Left kidney (tissue), 8 donors: ENCODE results near the gene TOMM20. TPM values are rescaled to one million over a fixed set of nuclear protein-coding genes. Genes with fewer than 3 reads are reported as not detected.
"Not testable (repeated sequence)": the region's sequence is repeated elsewhere in the genome, so short reads cannot be mapped to it uniquely, and the experiment has no call there.

Experiments used
- DNase-seq: peaks from one replicate; pipeline ENCODE4 v3.0.0-alpha.2; 2013
- long read RNA-seq, 8 donors: transcript quantifications; one replicate each; lab custom pipeline, GENCODE V29; 2026
- polyA plus RNA-seq: library from polyadenylated mRNA; unstranded; fragments of 120-200 nt; gene quantifications from one replicate; pipeline ENCODE4 v1.2.1, GENCODE V29; 2013; ENCODE audit not compliant: insufficient read length

The TOMM20 gene
- polyA plus RNA-seq, result 236 TPM
- long read RNA-seq, donor 1, transcript TOMM20-201 (5 exons, 3,387 nt), result major isoform, 117 of 147 reads
- long read RNA-seq, donor 1, partial matches to known transcripts, result 28 of 147 reads
- long read RNA-seq, donor 1, other reads (novel, unspliced or antisense), result 0 of 147 reads
- long read RNA-seq, donor 2, transcript TOMM20-201 (5 exons, 3,387 nt), result major isoform, 108 of 116 reads
- long read RNA-seq, donor 2, partial matches to known transcripts, result 5 of 116 reads
- long read RNA-seq, donor 2, other reads (novel, unspliced or antisense), result 0 of 116 reads
- long read RNA-seq, donor 3, transcript TOMM20-201 (5 exons, 3,387 nt), result major isoform, 93 of 96 reads
- long read RNA-seq, donor 3, partial matches to known transcripts, result 0 of 96 reads
- long read RNA-seq, donor 3, other reads (novel, unspliced or antisense), result 0 of 96 reads
- long read RNA-seq, donor 4, transcript TOMM20-201 (5 exons, 3,387 nt), result major isoform, 12 of 13 reads
- long read RNA-seq, donor 4, partial matches to known transcripts, result 0 of 13 reads
- long read RNA-seq, donor 4, other reads (novel, unspliced or antisense), result 0 of 13 reads
- long read RNA-seq, donor 5, transcript TOMM20-201 (5 exons, 3,387 nt), result major isoform, 167 of 185 reads
- long read RNA-seq, donor 5, partial matches to known transcripts, result 9 of 185 reads
- long read RNA-seq, donor 5, other reads (novel, unspliced or antisense), result 5 of 185 reads
- long read RNA-seq, donor 6, transcript TOMM20-201 (5 exons, 3,387 nt), result major isoform, 133 of 156 reads
- long read RNA-seq, donor 6, partial matches to known transcripts, result 18 of 156 reads
- long read RNA-seq, donor 6, other reads (novel, unspliced or antisense), result 5 of 156 reads
- long read RNA-seq, donor 7, transcript TOMM20-201 (5 exons, 3,387 nt), result major isoform, 138 of 146 reads
- long read RNA-seq, donor 7, partial matches to known transcripts, result 5 of 146 reads
- long read RNA-seq, donor 7, other reads (novel, unspliced or antisense), result 0 of 146 reads
- long read RNA-seq, donor 8, transcript TOMM20-201 (5 exons, 3,387 nt), result major isoform, 42 of 43 reads
- long read RNA-seq, donor 8, partial matches to known transcripts, result 0 of 43 reads
- long read RNA-seq, donor 8, other reads (novel, unspliced or antisense), result 0 of 43 reads

DNA sequence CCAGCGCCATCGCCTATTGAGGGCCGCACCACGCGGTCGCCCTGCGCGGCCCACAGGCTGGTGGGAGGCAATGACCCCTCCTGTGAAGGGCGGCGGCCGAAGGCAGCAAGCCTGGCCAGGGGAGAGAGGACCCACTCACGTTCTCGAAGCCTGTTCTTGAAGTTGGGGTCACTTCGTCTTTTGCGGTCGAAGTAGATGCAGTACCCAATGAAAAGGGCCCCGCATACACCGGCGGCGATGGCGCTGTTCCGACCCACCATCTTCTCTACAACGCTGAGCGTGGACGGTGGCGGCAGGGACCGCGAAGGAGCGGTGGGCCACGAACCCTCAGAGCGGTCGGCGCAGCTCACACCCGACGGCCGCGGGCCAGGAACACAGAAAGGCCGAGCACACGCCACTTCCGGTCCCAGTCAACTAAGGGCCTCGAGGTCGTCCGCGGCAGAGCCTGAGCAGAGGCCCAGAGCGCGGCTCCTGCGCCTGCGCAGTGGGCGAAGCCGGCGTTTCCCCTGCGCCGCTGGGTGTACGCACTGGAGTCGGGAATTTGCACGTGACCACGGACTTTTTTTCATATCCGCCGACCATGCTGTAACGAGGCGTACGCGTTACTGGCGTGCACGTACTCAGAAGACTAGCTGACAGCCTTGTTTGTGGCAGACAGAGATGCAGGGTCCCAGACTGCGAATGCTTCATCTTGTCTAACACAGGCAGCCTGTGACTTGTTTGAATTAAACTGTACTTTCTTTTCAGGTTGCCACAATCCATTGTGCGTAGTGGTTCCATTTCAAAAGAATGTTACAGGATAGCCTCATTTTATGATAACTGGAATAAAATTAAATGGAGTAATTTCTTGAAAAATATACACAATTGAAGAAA is at the start of gene TOMM20:
Gene TOMM20, minus strand, starts transcription at position 382 of the 873 bp plus-strand sequence. Its CDS starts 122 bp downstream, at position 260.
- DNase-seq, result peak; percentile 97

GRCh38 chr1:235176486-235176885 is 47.8 kb upstream of the TOMM20 start:
- DNase-seq, result no peak

DNA sequence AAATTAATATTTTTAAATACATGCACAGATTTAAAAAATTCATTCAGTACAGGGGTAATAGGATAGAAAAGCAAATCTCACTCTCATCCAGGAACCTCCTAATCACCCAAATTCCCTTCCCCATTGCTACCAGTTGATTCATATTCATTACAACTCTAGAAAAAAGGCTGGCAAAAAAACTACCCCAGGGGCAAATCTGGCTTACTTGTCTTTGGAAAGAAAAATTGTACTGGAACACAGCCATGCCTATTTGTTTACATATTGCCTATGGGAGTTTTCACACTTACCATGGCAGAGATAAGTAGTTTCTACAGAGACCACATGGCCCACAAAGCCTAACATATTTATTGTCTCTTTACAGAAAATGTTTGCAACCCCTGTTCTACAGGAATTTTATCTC is 41.3 kb upstream of the TOMM20 start:
- no peak for DNase-seq

DNA sequence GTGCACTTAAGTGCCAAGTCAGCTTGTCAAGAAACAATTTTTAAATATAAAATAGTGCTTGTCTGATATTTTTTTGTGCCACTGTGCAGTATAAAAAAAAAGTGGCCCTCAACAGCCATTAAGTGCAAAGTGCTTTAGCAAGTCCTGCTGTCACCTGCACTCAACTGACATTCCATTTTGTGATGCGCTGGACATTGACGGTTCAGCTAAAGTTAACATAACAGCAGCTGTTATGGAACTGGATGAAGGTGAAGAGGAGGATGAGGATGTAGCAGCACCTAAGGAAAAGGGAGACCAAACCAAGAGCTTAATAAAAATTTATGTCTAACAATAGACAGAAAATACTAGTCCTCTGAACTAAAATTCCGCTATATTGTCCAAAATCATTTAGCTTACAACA is 39.7 kb upstream of the TOMM20 start:
- no peak for DNase-seq

DNA sequence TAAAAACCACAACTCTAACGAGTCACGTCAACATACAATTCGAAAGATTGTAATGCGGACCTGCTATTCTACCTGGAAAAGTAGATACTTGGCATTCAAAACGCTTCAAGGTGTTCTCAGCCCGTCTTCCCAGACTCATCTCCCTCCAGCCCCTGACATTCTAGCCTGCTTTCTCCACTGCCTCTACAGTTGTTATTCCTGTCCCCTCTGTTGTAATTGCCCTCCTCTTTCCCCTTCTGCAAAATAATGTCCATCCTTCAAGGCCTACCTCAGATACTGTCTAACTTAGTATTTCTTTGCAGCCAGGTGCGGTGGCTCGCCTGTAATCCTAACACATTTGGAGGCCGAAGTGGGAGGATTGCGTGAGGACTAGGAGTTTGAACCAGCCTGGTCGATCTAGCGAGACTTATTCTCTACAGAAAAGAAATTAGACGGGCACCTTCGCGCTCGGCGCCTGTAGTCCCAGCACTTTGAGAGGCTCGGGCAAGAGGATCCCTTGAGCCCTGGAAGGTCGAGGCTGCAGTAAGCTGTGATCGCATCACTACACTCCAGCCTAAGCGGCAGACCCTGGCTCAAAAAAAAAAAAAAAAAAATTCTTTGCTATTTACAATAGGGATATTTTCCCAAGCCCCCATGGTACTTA is 33.2 kb upstream of the TOMM20 start:
- no peak for DNase-seq

- peak; percentile 91 for DNase-seq
Observed at GRCh38 chr1:235160957-235161684, 32.5 kb upstream of the TOMM20 start, which contains the start of gene RBM34. Gene RBM34 (minus strand): TSS chr1:235161250. CDS start chr1:235161226, 24 bp downstream.

DNA sequence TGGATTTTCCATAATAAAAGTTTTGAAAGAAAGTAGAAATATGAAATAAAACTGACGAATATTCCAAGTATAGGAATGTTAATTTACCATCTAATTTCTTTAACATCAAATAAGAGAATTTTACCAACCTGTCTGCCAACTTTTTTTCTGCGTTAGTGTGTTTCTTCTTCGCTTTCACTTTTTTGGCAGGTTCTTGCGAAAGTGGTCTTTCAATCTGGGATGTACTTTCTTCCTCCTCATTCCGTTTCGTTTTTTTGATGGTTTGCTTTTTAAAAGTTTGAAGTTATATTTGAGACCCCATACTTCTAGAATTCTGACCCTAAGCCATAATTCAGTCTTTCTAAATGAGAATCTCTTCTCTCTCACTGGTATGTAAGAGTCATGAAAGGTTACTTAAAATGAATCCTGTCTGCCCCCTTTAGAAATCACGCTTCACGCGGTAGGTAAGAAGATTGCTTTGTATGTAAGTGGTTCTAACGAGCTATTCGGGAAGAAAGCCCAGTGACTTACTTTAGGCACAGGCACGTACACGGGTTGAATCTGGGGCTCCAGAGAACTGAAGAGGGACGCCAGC is 31.8 kb upstream of the TOMM20 start:
- peak; percentile 39 for DNase-seq

- not testable (repeated sequence) for DNase-seq
Observed at GRCh38 chr1:235159930-235160329, 31.3 kb upstream of the TOMM20 start.

GRCh38 chr1:235159284-235159683 is 30.6 kb upstream of the TOMM20 start:
- DNase-seq, result not testable (repeated sequence)

- DNase-seq, result no peak
Observed at GRCh38 chr1:235158680-235159079, 30.0 kb upstream of the TOMM20 start.

- DNase-seq, result no peak
Observed at GRCh38 chr1:235157150-235157549, 28.5 kb upstream of the TOMM20 start.

DNA sequence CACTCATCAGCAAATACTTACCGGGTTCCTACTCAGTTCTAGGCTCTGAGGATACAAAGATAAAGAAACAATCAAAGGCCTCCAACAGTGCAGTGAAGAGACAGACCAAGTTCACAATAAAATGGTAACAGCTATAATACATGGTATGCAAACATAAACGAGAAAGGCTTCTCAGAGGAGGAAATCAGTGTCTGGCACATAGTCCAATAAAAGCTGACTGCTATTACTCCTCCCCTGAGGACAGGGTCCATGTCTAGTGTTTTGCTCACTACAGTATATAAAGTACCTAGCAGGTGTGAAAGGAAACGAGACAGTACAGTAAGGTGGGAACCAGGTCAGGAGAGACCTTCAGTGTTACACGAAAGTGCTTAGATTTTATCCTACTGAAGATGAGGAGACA is 28.1 kb upstream of the TOMM20 start:
- no peak for DNase-seq

DNA sequence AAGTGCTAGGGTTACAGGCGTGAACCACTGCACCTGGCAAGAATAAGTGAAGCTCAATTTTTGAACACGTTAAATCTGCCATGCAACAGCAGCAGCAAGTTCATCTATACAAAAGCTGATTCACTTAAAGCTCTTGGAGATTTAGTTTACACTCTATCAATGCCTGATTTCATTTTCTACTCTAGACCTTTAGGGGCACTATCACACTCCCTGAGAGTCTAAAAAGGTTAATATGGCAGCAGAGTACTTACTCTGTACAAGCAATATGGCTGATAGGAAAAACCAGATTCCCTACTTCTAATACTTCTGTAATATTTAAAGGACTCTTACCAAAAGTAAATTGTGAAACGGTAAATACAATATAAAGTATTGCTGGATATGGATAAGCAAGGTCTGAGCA is 27.6 kb upstream of the TOMM20 start:
- no peak for DNase-seq

GRCh38 chr1:235152235-235152634 is 23.6 kb upstream of the TOMM20 start:
- DNase-seq, result no peak

DNA sequence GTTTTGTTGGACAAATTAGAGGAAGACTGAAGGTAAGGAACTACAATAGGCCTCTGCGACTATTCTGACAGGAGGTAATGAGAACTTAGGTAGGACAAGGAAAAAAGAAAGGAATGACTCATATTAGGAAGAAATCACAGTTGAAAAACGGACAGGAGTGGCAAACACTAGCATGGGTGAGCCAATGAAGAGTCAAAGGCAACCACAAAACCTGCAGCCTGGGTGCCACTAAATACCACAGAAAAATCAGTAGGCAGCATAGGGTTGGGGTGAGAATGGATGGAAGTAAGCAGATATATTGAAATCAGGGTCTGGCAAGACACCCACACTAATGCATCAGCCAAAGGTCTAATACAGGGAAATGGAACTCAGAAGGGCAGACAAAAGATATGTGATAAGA is 22.4 kb upstream of the TOMM20 start:
- no peak for DNase-seq

GRCh38 chr1:235149824-235150223 is 21.2 kb upstream of the TOMM20 start:
- DNase-seq, result no peak

DNA sequence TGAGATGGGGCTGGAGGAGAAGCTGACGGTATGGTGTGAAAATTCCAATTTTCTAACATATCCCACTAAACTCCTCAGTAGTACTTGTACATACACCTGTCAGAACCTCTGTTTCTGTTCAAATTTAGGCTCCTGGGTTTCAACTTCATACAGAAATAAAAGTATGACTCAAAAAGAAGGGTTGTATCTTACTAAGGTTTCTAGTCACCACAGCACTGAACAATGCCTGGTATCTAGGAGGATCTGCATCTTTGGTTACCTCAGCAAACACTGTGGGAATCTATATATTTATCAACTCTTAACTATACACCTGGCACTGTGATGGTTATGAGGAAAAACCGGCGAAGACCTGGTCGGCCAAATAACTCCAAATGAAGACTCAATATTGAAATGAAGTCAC is 18.6 kb upstream of the TOMM20 start:
- no peak for DNase-seq

DNA sequence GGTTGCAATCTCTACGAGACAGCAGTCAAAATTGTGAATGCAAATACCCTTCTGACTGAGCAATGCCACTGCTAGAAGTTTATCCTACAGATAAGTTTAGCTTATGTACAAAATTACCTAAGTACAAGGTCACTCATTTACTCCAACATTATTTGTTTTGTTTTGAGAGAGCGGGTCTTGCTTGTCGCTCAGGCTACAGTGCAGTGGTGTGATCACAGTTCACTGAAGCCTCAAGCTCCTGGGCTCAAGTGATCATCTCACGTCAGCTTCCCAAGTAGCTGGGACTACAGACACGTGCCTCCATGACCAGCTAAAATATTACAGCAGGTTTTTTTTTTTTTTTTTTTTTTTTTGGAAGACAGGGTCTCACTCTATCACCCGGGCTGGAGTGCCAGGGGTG is 17.0 kb upstream of the TOMM20 start:
- DNase-seq, result no peak

- no peak for DNase-seq
Observed at GRCh38 chr1:235142991-235143390, 14.4 kb upstream of the TOMM20 start.

DNA sequence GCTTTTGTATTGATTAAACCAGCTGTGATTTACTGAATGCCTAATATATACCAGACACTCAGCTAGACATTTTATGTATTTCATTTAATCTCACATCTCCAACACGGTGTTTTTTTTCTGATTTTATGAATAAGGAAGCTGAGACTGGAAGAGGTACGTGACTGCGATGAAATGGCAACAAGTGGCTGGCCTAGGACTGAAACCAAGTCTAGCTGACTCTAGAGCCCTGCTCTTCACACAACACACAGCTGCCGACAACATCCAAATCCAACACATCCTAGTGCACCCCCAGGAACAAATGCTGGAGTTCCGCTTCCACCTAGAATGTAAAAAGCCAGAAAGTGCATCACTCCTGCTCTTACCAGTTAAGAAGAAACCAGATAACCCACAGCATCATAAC is 10.7 kb upstream of the TOMM20 start:
- DNase-seq, result no peak
